Fibroblast of lung (primary cell): Measurements from ENCODE around the gene CAP1. TPM values are rescaled to one million over a fixed set of nuclear protein-coding genes. Genes with fewer than 3 reads are reported as not detected.
A peak's percentile ranks its signal among the peaks of the same experiment; 100 is the strongest.

Experiments
- DNase-seq, 2 donors: peaks; one replicate each; pipeline versions ENCODE4 v3.0.0 to v3.0.0-alpha.2; 2010; ENCODE audit warnings: low read depth in 2 of 2
- H2AFZ ChIP-seq: 2 replicates; pipeline ENCODE4 v1.5.1; 2012; ENCODE audit warnings: low read length, control low read depth, inconsistent platforms
- H3K27ac ChIP-seq: 2 replicates; pipeline ENCODE4 v1.5.1; 2011; ENCODE audit warnings: low read length, control low read depth; ENCODE audit not compliant: insufficient read depth
- H3K27me3 ChIP-seq: 2 replicates; pipeline ENCODE4 v1.5.1; 2011; ENCODE audit warnings: mild to moderate bottlenecking, low read length; ENCODE audit not compliant: control insufficient read depth, insufficient read depth
- H3K36me3 ChIP-seq: 2 replicates; pipeline ENCODE4 v1.5.1; 2011; ENCODE audit warnings: low read length; ENCODE audit not compliant: control insufficient read depth, insufficient read depth
- H3K4me1 ChIP-seq: 2 replicates; pipeline ENCODE4 v1.5.1; 2011; ENCODE audit warnings: low read length; ENCODE audit not compliant: control insufficient read depth, insufficient read depth; ENCODE audit errors: extremely low read depth
- H3K4me2 ChIP-seq: 2 replicates; pipeline ENCODE4 v1.5.1; 2011; ENCODE audit warnings: low read length, control low read depth; ENCODE audit not compliant: insufficient read depth; ENCODE audit errors: extremely low read depth
- H3K4me3 ChIP-seq, 4 experiments: fragments of 200-600 bp in 1 of 4; sonication (generic) in 1 of 4; replicated peaks in 1 of 4; 2 replicates each; pipeline ENCODE4 v1.5.1; 2011 to 2016; ENCODE audit warnings: low read length in 4 of 4, low read depth in 3 of 4, mild to moderate bottlenecking in 3 of 4, control low read depth in 2 of 4, inconsistent platforms in 1 of 4, mixed read lengths in 1 of 4; ENCODE audit not compliant: insufficient read depth in 1 of 4; ENCODE audit errors: control extremely low read depth in 1 of 4
- H3K79me2 ChIP-seq: 2 replicates; pipeline ENCODE4 v1.5.1; 2012; ENCODE audit warnings: mild to moderate bottlenecking, low read length, inconsistent platforms; ENCODE audit not compliant: control insufficient read depth, insufficient read depth
- H3K9ac ChIP-seq: 2 replicates; pipeline ENCODE4 v1.5.1; 2011; ENCODE audit warnings: mild to moderate bottlenecking, low read length, control low read depth; ENCODE audit not compliant: insufficient read depth
- H3K9me3 ChIP-seq: 2 replicates; pipeline ENCODE4 v1.5.1; 2012; ENCODE audit warnings: low read depth, low read length; ENCODE audit not compliant: control insufficient read depth, insufficient read depth
- H4K20me1 ChIP-seq: 2 replicates; pipeline ENCODE4 v1.5.1; 2011; ENCODE audit warnings: low read length; ENCODE audit not compliant: control insufficient read depth, insufficient read depth; ENCODE audit errors: extremely low read depth
- CTCF ChIP-seq, 2 donors: IDR thresholded peaks in 1 of 2; conservative IDR thresholded peaks in 1 of 2; 1 replicate in 1 of 2; 2 replicates in 1 of 2; pipeline ENCODE4 v1.5.1; 2011 to 2012; ENCODE audit warnings: low read length in 2 of 2, control low read depth in 1 of 2, inconsistent platforms in 1 of 2, low read depth in 1 of 2, mild to moderate bottlenecking in 1 of 2
- EZH2 ChIP-seq: IDR thresholded peaks from 2 replicates; pipeline ENCODE4 v1.5.1; 2012; ENCODE audit warnings: low read length, control low read depth, mild to moderate bottlenecking; ENCODE audit errors: missing control alignments
- polyA plus RNA-seq, 2 donors: library from polyadenylated mRNA; depleted of rRNA in 1 of 2; stranded (reverse) in 1 of 2; unstranded in 1 of 2; fragments of >200 nt; gene quantifications; 2 replicates each; pipeline ENCODE4 v1.2.1, GENCODE V29; 2011 to 2012; ENCODE audit warnings: missing spikeins in 1 of 2
- total RNA-seq: library from RNA; depleted of rRNA; stranded (reverse); fragments of >200 nt; gene quantifications from 2 replicates; pipeline ENCODE4 v1.2.1, GENCODE V29; 2014

The CAP1 gene
- total and polyA plus RNA-seq, 2 donors (not counting 1 experiment from before 2014, with no cell fraction given) = 352 to 836 TPM

- no peaks in the 10 kb centered on the region for H3K27me3 ChIP-seq
- DNase-seq = peak in 1 of 2 donors; percentile 72
- peaks cover 5% of the 10 kb centered on the region for H3K36me3 ChIP-seq
- H3K4me2 ChIP-seq = no peak overlapping the region
- no peak overlapping the region for H2AFZ ChIP-seq
- no peak overlapping the region for H3K27ac ChIP-seq
- H3K79me2 ChIP-seq = peaks cover 95% of the 10 kb centered on the region
- H4K20me1 ChIP-seq = peaks cover 1% of the 10 kb centered on the region
- no peak for TF ChIP-seq EZH2
- no peak for TF ChIP-seq CTCF (conservative IDR thresholded peaks at IDR 0.05 in 1 of 2, IDR thresholded peaks at IDR 0.05 in 1 of 2; ENCODE audit: low read depth in 1 of 2, low read length in 2 of 2)
- no peak overlapping the region for H3K9ac ChIP-seq
- no peaks in the 10 kb centered on the region for H3K9me3 ChIP-seq
- peaks cover 2% of the 10 kb centered on the region for H3K4me1 ChIP-seq
- no peak overlapping the region for H3K4me3 ChIP-seq
Observed at GRCh38 chr1:40049725-40050124, 9.2 kb downstream of the CAP1 start.

- Histone ChIP-seq H3K27ac (no peak overlapping the region), H4K20me1 (peaks cover 1% of the 10 kb centered on the region)
Observed at GRCh38 chr1:40050863-40051262, 10.3 kb downstream of the CAP1 start.

GRCh38 chr1:40053138-40053887 is 12.8 kb downstream of the CAP1 start:
- Histone ChIP-seq H3K4me1 (peaks cover 2% of the 10 kb centered on the region), H3K27me3 (no peaks in the 10 kb centered on the region), H3K36me3 (peaks cover 5% of the 10 kb centered on the region), H3K27ac (no peak overlapping the region), H3K79me2 (peaks cover 97% of the 10 kb centered on the region), H3K9me3 (no peaks in the 10 kb centered on the region), H4K20me1 (peaks cover 5% of the 10 kb centered on the region), H3K4me2 (no peak overlapping the region), H3K9ac (no peak overlapping the region), H3K4me3 (no peak overlapping the region), H2AFZ (no peak overlapping the region)
- TF ChIP-seq CTCF (conservative IDR thresholded peaks at IDR 0.05 in 1 of 2, IDR thresholded peaks at IDR 0.05 in 1 of 2; ENCODE audit: low read depth in 1 of 2, low read length in 2 of 2) (no peak), EZH2 (no peak)
- DNase-seq = no peak

More at GRCh38 chr1:40050863-40051262, 10.3 kb downstream of the CAP1 start:
- Histone ChIP-seq H3K9ac (no peak overlapping the region), H2AFZ (no peak overlapping the region), H3K27me3 (no peaks in the 10 kb centered on the region), H3K9me3 (no peaks in the 10 kb centered on the region), H3K4me1 (peaks cover 2% of the 10 kb centered on the region), H3K4me3 (no peak overlapping the region), H3K4me2 (no peak overlapping the region), H3K79me2 (peaks cover 96% of the 10 kb centered on the region), H3K36me3 (peaks cover 5% of the 10 kb centered on the region)
- no peak for DNase-seq
- no peak for TF ChIP-seq CTCF (conservative IDR thresholded peaks at IDR 0.05 in 1 of 2, IDR thresholded peaks at IDR 0.05 in 1 of 2; ENCODE audit: low read depth in 1 of 2, low read length in 2 of 2)
- no peak for TF ChIP-seq EZH2
